Measurements from ENCODE around the gene BUB3. TPM values are rescaled to one million over a fixed set of nuclear protein-coding genes. Genes with fewer than 3 reads are reported as not detected.

The BUB3 gene
- total RNA-seq, 2 donors from 2014 or later = 35.4 to 36.9 TPM

DNA sequence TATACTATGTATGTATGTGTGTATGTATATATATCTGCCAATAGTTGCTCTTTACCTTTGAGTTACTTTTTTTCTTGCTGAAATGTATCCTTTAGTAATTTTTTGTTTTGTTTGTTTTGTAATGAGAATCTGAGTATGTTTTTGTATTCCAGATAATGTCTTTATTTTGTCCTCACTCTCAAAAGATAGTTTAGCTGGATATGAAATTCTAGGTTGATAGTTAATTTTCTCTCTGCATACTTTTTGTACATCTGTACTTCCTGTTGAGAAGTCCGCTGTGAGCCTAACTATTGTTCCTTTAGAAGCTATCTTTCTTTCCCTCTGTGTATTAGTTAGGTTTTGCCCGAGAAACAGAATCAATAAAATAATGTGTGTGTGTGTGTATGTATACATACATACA lies 29.5 kb downstream of the BUB3 start:
- no peaks in the 10 kb centered on the region for H3K36me3 ChIP-seq
- peaks cover 0 to 18% of the 10 kb centered on the region in 2 donors for H3K9me3 ChIP-seq
- TF ChIP-seq CTCF (IDR thresholded peaks at IDR 0.05) = no peak
- no peaks in the 10 kb centered on the region for H3K4me1 ChIP-seq
- no peak overlapping the region for H3K4me3 ChIP-seq
- no peak for DNase-seq (ENCODE audit: low spot score)
- H3K27me3 ChIP-seq = no peaks in the 10 kb centered on the region
- H3K27ac ChIP-seq = no peak overlapping the region

DNA sequence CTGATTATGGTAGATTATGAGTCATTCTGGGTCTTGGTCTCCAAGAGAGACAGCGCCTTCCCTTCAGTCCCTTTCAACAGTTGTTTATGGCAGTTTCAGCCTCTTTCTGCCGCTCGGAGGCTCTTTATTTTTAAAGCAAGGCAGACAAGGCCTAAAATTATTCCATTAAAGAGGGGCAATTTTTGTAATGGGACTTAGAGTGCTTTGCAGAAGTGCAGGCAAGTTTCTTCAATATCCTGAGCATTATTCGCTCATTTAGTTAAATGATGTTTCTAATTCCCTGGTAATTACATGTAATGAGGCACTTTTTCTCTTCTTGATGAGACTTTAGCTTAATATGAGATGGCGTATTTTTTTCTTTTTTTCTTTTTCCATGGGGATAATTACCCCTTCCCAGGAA lies 33.6 kb downstream of the BUB3 start:
- Histone ChIP-seq H3K9me3 (peaks cover 0 to 18% of the 10 kb centered on the region in 2 donors), H3K27me3 (no peaks in the 10 kb centered on the region), H3K36me3 (no peaks in the 10 kb centered on the region), H3K4me1 (no peaks in the 10 kb centered on the region), H3K27ac (no peak overlapping the region), H3K4me3 (no peak overlapping the region)
- no peak for DNase-seq (ENCODE audit: low spot score)
- TF ChIP-seq CTCF (IDR thresholded peaks at IDR 0.05) = no peak

GRCh38 chr10:123191886-123192285 lies 37.7 kb downstream of the BUB3 start:
- no peaks in the 10 kb centered on the region for H3K9me3 ChIP-seq

GRCh38 chr10:123194056-123194455 lies 39.9 kb downstream of the BUB3 start:
- no peak for TF ChIP-seq CTCF (IDR thresholded peaks at IDR 0.05)
- Histone ChIP-seq H3K9me3 (no peaks in the 10 kb centered on the region), H3K36me3 (no peaks in the 10 kb centered on the region), H3K4me3 (no peak overlapping the region), H3K4me1 (no peaks in the 10 kb centered on the region), H3K27ac (no peak overlapping the region), H3K27me3 (no peaks in the 10 kb centered on the region)
- no peak for DNase-seq (ENCODE audit: low spot score)

More at GRCh38 chr10:123191886-123192285, 37.7 kb downstream of the BUB3 start:
- Histone ChIP-seq H3K36me3 (no peaks in the 10 kb centered on the region), H3K4me1 (no peaks in the 10 kb centered on the region), H3K4me3 (no peak overlapping the region), H3K27ac (no peak overlapping the region), H3K27me3 (no peaks in the 10 kb centered on the region)
- DNase-seq (ENCODE audit: low spot score) = no peak
- no peak for TF ChIP-seq CTCF (IDR thresholded peaks at IDR 0.05)

DNA sequence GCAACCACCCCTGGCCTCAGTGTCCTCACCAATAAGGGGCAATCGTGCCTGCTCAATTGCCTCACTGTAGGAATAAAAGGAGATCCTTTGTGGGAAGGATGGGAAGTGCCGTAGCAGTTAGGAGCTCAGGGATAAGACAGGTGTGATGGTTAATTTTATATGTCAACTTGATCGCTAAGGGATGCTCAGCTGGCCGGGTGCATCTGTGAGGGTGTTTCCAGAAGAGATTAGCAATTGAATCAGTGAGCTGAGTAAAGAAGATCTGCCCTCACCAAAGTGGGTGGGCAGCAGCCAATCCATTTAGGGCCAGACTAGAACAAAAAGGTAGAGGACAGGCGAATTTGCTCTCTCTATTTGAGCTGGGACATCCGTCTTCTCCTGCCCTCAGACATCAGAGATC lies 46.3 kb downstream of the BUB3 start:
- TF ChIP-seq CTCF (IDR thresholded peaks at IDR 0.05) = no peak
- Histone ChIP-seq H3K4me1 (no peaks in the 10 kb centered on the region), H3K36me3 (no peaks in the 10 kb centered on the region), H3K27ac (no peak overlapping the region), H3K27me3 (no peaks in the 10 kb centered on the region), H3K4me3 (no peak overlapping the region), H3K9me3 (no peaks in the 10 kb centered on the region)
- no peak for DNase-seq (ENCODE audit: low spot score)

DNA sequence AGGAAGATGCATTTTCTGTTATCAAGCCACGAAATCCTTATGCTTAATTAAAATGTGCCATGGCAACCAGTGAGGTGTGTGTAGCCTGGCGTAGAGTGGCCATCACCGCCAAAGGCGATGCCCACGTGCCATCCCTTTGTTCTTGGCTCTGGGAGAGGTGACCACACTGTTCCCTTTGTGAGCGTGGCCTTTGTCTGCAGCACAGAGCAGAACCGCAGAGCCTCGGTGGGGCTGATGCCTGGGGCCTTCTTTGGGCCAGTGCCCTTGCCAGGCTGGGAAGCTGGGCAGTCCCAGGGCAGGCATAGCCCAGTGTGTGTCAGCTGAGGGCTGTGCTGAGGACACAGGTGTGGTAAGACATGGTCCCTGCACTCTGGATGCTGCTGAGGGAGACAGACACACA lies 48.3 kb downstream of the BUB3 start:
- Histone ChIP-seq H3K9me3 (peaks cover 0 to 3% of the 10 kb centered on the region in 2 donors), H3K27ac (no peak overlapping the region), H3K4me3 (no peak overlapping the region), H3K4me1 (no peaks in the 10 kb centered on the region), H3K36me3 (no peaks in the 10 kb centered on the region), H3K27me3 (no peaks in the 10 kb centered on the region)
- TF ChIP-seq CTCF (IDR thresholded peaks at IDR 0.05) = no peak
- DNase-seq (ENCODE audit: low spot score) = no peak
